Measurements from ENCODE around the gene CCDC122.
"Not testable (repeated sequence)": the region's sequence is repeated elsewhere in the genome, so short reads cannot be mapped to it uniquely, and the experiment has no call there.

Gene CCDC122

DNA sequence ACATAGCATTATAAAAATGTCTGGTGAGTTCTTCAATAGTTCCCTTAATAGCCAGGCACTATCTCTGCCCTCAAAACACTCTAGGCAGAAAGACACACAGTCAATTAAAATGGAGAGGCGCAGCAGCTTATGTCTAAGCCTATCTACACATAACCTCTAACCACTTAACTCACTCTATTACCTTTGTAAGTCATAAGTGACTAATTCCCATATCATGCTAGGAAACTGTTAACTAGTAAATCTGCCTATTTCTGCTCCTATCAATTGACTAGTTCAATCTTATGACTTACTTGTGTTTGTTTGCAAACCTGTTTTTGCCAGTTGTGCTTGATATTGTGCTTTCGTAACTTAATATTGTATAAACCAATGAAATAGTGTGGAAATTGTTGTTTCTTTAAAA lies 3.2 kb downstream of the CCDC122 start:
- no peak for DNase-seq

GRCh38 chr13:43874504-43875092 lies 4.9 kb downstream of the CCDC122 start:
- peak; percentile 32 for DNase-seq

DNA sequence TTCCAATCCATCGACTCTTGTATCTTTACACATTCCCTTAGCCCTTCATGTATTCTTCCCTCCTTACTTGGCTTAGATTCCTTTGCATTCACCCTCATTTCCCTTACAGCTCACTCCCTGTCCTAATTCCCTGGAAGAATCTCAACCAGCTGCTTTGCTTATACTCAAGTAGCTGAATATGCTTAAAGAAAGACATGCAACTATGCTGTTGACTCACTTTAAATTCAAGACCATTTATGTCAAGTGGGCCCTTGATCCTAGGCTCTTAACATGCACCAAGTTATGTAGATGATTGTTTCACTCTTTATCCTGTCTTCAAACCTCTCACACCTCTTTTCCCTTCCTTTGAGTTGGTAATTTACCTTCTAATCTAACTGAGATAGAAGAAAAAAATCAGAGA lies 7.4 kb downstream of the CCDC122 start:
- DNase-seq, result no peak

DNA sequence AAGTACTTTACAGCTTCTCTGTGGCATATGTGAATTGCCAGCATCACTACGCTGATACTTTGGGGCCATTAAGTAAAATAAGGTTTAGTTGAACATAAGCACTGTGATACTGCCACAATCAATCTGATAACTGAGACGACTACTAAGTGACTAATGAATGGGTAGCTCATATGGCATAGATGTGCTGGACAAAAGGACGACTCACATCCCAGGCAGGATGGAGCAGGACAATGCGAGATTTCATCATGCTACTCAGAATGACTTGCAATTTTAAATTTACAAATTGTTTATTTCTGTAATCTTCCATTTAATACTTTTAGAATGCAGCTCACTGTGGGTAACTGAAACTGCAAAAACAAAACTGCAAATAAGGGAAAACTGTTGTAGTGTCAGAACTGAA lies 13.6 kb downstream of the CCDC122 start:
- DNase-seq, result no peak

- DNase-seq, result no peak
These were observed 14.6 kb downstream of the CCDC122 start for GRCh38 chr13:43864921-43865320.

DNA sequence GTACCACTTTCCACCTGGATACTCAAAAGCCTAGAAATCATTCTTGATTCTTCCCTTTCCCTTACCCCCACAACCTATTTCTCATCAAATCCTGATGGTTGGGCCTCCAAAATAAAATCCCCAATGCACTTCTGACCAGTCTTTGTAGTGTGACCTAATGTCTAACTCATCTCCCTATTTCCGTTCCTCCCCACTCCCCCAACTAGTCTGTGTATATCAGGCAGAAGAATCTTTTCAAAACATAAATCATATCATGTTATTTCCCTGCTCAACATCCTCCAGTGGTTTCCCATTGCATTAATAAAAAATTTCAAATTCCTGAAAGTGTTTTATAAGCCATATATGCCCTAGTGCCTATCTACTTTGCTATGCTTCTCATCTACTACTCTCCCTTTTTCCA lies 17.7 kb downstream of the CCDC122 start:
- no peak for DNase-seq

- DNase-seq, result no peak
These were observed 26.6 kb downstream of the CCDC122 start for GRCh38 chr13:43852923-43853404.

GRCh38 chr13:43850873-43851272 lies 28.7 kb downstream of the CCDC122 start:
- DNase-seq, result no peak

- DNase-seq, result peak; percentile 93
These were observed 31.4 kb downstream of the CCDC122 start for GRCh38 chr13:43848001-43848649.

DNA sequence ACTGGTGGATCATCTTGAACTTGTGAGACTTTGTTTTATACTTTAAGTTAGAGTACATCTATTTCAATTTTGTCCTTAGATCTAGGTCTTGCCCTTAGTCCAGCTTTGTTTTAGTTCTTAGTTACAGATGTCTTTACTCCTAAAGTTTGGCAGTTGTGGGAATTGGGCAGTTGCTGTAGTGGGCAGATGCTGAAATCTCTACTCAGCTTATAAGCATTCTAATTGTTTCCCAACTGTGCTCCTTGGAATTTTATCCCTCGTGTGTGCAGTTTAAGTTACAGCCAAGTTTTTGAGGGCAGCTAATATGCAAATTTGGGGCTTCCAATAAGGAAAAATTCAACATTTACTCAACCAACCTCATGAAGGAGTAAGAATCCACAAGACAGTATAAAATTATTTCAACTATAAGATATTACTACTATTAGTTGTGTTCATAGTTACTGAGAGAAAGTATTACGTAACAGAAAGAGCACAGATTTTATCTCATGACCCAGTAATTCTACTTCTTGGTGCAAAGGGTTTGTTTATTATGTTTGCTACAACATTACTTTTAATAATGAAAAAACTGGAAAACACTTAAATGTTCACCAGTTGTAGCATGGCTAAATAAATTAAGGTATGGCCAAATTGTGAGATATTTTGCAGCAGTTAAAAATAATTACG lies 32.9 kb downstream of the CCDC122 start:
- no peak for DNase-seq

- DNase-seq, result no peak
These were observed 40.6 kb downstream of the CCDC122 start for GRCh38 chr13:43838909-43839308.

DNA sequence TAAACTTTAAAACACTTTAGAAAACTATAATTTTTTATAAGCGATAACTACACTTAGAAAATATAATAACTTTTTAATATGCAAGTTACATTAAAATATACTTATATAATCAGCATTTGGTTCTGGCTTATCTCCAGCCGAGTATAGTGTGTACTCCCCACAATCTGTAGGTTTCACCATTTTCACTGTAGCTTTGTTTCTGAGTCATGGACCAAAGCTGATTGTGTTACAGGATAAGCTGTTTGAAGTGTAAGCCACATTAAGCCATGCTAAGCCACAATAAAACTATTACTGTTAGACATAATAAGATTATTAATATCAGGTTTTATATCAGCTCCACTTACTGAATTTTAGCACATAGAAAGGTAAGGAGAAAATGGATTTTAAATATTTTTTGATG lies 43.8 kb downstream of the CCDC122 start:
- no peak for DNase-seq

- no peak for DNase-seq
These were observed 48.5 kb downstream of the CCDC122 start for GRCh38 chr13:43831088-43831487.

DNA sequence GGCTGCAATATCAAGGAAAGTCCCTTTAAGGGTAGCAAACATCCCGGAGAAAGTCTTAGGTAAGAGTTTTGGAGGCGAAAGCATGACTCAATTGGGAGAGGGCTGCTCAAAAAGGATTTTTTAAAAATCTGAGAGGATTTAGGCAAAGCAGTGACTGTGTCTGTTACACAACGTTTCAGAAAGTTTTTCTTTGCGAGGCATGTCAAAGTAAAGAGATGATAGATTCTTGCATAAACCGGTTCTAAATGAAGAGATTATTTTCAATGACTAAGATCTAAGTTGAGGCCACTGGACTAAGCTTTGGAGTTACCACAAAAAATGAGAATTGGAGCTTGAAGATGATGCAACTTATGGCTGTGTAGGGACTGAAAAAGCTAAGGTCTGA lies 49.1 kb downstream of the CCDC122 start:
- peak; percentile 98 for DNase-seq

DNA sequence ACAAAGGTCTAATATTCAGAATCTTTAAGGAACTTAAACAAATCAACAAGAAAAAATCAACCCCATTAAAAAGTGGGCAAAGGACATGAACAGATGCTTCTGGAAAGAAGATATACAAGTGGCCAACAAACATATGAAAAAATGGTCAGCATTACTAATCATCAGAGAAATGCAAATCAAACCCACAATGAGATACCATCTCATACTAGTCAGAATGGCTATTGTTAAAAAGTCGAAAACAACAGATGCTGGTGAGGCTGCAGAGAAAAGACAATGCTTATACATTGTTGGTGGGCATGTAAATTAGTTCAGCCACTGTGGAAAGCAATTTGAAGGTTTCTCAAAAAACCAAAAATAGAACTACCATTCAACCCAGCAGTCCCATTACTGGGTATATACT lies 54.9 kb downstream of the CCDC122 start:
- not testable (repeated sequence) for DNase-seq

GRCh38 chr13:43822969-43823368 lies 56.6 kb downstream of the CCDC122 start:
- no peak for DNase-seq

DNA sequence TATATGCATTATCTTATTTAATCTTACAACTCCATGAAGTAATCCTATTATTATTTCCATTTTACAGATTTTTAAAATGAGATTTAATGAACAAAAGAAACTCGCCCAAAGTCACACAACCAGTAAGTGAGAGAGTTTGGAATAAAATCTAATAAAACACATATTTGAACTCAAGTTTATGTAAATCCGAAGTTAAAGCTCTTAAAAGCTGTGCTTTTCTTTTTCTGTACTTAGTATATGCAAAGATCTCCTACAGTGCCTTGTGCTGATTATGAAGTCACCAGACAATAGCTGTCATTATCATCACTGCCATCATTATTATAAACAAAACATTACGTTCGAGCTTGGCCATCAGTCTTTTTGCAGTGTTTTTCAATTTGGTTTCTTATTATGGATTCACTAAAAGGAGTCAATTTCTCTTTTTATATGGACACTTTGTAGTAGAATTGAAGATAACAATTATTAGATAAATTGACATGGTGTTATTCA lies 63.1 kb downstream of the CCDC122 start:
- DNase-seq, result no peak

- DNase-seq, result peak; percentile 46
These were observed 64.3 kb downstream of the CCDC122 start for GRCh38 chr13:43815204-43815603.

GRCh38 chr13:43808676-43809075 lies 70.9 kb downstream of the CCDC122 start:
- no peak for DNase-seq

- no peak for DNase-seq
These were observed 73.8 kb downstream of the CCDC122 start for GRCh38 chr13:43805681-43806128.

DNA sequence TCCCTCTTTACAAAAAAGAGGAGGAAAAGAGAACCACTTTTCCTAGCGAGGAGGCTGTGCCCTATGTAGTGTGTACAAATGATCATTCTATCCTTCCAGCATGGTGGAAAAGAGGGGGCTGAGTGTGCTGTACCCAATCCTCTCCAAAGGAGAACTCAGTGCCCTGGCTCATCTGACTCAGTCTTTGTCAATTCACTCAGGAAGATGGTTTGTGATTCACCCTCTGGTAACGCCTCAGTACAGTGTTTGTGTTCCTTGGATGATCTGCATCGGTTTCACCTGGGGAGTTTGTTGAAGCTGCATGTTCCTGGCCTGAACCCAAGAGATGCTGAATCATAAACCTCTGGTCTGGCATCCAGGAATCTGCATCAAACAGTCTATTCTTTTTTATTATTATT lies 74.5 kb downstream of the CCDC122 start:
- DNase-seq, result peak; percentile 17

- DNase-seq, result peak; percentile 37
These were observed 75.0 kb downstream of the CCDC122 start for GRCh38 chr13:43804461-43805070.

- no peak for DNase-seq
These were observed 77.0 kb downstream of the CCDC122 start for GRCh38 chr13:43802511-43802910.

- DNase-seq, result no peak
These were observed 78.7 kb downstream of the CCDC122 start for GRCh38 chr13:43800828-43801227.

Measured in MV-4-11 (cell line).